ENCODE measurements around the gene IPO11.
"Not testable (repeated sequence)": the region's sequence is repeated elsewhere in the genome, so short reads cannot be mapped to it uniquely, and the experiment has no call there.

GRCh38 chr5:62513085-62513484 is 100.5 kb downstream of the IPO11 start:
- TF ChIP-seq CTCF, EZH2, EZH2phosphoT487 (IDR thresholded peaks at IDR 0.05): not testable (repeated sequence)
